Fibroblast of villous mesenchyme (primary cell): ENCODE measurements around the gene IMMT. TPM values are rescaled to one million over a fixed set of nuclear protein-coding genes. Genes with fewer than 3 reads are reported as not detected.

Source experiments
- DNase-seq: peaks from one replicate; pipeline ENCODE4 v3.0.0-alpha.2; 2010; ENCODE audit warnings: low read depth
- H3K4me3 ChIP-seq: 2 replicates; pipeline ENCODE4 v1.5.1; 2011; ENCODE audit warnings: low read depth, mild to moderate bottlenecking, low read length
- total RNA-seq: library from RNA; depleted of rRNA; stranded (reverse); fragments of >200 nt; gene quantifications from 2 replicates; pipeline ENCODE4 v1.2.3, GENCODE V29; 2012
- TF ChIP-seq, protein P1 (sequence below): IDR thresholded peaks from 2 replicates; pipeline ENCODE4 v1.5.1; 2012; ENCODE audit warnings: low read depth, mild to moderate bottlenecking, low read length; ENCODE audit not compliant: insufficient read depth

IMMT gene
- total RNA-seq, 1 donor, result 67.8 TPM

DNA sequence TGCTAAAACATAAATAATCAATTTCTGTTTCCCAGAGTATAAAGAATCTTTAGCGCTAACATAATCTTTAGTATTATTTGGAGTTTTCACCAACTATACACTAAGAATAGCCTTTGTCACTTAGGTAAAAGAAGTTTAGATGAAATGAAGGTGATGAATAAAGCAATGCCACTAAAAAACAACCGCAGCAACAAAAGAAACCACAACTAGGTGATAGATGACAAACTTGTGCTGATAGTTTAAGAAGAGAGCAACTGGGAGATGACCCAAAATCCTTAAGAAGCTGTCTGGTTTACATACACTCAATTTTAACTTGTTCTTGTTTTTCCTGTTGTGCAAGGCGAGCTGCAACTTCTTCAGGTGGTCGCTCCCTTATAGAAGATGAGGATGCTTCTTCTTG lies 24.8 kb downstream of the IMMT start:
- no peak overlapping the region for H3K4me3 ChIP-seq
- TF ChIP-seq, protein P1, sequence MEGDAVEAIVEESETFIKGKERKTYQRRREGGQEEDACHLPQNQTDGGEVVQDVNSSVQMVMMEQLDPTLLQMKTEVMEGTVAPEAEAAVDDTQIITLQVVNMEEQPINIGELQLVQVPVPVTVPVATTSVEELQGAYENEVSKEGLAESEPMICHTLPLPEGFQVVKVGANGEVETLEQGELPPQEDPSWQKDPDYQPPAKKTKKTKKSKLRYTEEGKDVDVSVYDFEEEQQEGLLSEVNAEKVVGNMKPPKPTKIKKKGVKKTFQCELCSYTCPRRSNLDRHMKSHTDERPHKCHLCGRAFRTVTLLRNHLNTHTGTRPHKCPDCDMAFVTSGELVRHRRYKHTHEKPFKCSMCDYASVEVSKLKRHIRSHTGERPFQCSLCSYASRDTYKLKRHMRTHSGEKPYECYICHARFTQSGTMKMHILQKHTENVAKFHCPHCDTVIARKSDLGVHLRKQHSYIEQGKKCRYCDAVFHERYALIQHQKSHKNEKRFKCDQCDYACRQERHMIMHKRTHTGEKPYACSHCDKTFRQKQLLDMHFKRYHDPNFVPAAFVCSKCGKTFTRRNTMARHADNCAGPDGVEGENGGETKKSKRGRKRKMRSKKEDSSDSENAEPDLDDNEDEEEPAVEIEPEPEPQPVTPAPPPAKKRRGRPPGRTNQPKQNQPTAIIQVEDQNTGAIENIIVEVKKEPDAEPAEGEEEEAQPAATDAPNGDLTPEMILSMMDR, result no peak
- no peak for DNase-seq

GRCh38 chr2:86160156-86160952 lies 34.9 kb downstream of the IMMT start:
- H3K4me3 ChIP-seq, result no peak overlapping the region
- peak; percentile 17 for DNase-seq
- TF ChIP-seq, protein P1, result no peak

DNA sequence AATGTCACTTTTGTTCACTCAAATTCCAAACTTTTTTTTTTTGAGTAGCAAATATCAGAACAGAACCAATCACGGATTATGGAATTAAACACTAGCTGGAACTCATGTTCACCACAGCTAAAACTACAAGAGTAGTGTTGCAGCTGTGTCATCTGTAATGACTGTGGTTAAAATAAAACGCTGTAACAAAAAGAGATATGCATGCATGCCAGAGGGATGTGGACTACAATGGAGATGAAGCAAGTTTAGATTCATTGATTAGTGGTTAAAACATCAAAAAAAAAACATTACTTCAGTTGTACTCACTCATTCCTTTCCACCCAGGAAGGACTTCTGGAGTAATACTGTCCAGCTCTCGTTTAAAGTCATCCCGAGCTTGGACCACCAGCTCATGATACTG lies 37.0 kb downstream of the IMMT start:
- TF ChIP-seq, protein P1, result no peak
- DNase-seq, result no peak
- no peak overlapping the region for H3K4me3 ChIP-seq

GRCh38 chr2:86157009-86157556 lies 38.2 kb downstream of the IMMT start:
- DNase-seq, result peak; percentile 15
- TF ChIP-seq, protein P1, result no peak
- H3K4me3 ChIP-seq, result no peak overlapping the region

DNA sequence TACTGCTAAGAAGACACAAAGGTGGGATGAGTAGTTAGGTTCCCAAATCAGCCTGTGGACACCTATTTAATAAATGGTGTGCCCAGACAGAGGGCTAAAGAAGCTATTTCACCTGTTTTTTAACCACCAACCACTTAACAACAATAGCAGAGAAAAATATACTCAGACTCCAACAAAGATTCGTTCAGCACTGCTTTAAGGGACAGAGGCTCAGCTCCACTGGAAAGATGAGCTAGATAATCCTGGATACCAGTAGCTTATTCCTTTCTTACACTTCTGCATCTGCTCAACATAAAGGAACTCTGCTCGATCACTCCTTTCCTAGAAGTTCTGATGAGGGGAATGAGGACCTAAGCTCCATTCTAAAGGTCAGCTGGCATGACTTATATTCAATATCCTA lies 44.8 kb downstream of the IMMT start:
- TF ChIP-seq, protein P1, result no peak
- H3K4me3 ChIP-seq, result no peak overlapping the region
- no peak for DNase-seq

DNA sequence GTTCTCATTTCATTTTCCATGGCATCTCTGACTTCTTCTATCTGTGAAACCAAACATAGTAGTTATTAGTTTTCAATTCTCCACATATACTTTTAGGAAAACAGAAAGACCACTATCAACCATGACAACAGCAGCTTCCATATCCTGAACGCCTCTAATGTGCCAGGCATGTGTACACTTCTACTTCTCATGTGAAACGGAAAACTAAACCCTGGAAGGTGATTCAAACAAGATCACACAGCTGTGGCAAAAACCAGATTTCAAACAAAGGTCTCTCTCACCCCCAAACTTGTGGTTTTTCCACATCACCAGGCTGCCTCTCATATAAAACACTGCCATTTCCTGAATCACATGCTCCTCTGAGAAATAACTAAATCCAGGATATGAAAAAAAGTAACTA lies 47.5 kb downstream of the IMMT start:
- TF ChIP-seq, protein P1, result no peak
- H3K4me3 ChIP-seq, result no peak overlapping the region
- no peak for DNase-seq
